K562 (cell line): ENCODE data around the gene LDB1. TPM values are rescaled to one million over a fixed set of nuclear protein-coding genes. Genes with fewer than 3 reads are reported as not detected.

Experiments used
- ATAC-seq: fragments of 200-7000 bp; cut with Tn5 transposase; 3 replicates; pipeline ENCODE4 v1.9.1; 2020; ENCODE audit warnings: moderate library complexity
- BruUV-seq: library from RNA; stranded (reverse); fragments of 400-500 nt; replicated peaks from 2 replicates; lab custom pipeline; 2021; lab: Mats Ljungman, UMichigan
- CTCF ChIA-PET: fragments of 300-600 bp; formaldehyde crosslinking; extraction: SDS; loops from one replicate; lab custom pipeline; 2021; ENCODE audit warnings: low intra/inter-chr PET ratio; lab: Yijun Ruan, JAX
- POLR2A ChIA-PET: fragments of 300-600, 350-650 bp; sonication (Branson Sonifier 250); formaldehyde crosslinking; extraction: SDS; loops from one replicate; lab custom pipeline; 2021; ENCODE audit warnings: antibody characterized with exemption, inconsistent platforms; lab: Yijun Ruan, JAX
- DNase-seq, 4 experiments: peaks; one replicate each; pipeline versions ENCODE4 v3.0.0 to v3.0.0-alpha.2; 2011 to 2018; ENCODE audit warnings: low spot score in 3 of 4, mixed read lengths in 3 of 4; ENCODE audit errors: extremely low read depth in 1 of 4
- FAIRE-seq: peaks from 2 replicates; lab custom pipeline; 2011; peaks lifted over from hg19 to GRCh38; lab: Jason Lieb, UNC
- H2AFZ ChIP-seq: 2 replicates; pipeline ENCODE4 v1.6.0; 2011; ENCODE audit warnings: low read depth, low read length, control low read depth, inconsistent platforms
- H3K27ac ChIP-seq: fragments of 200-600 bp; 3 replicates; pipeline ENCODE4 v1.8.0; 2011; ENCODE audit warnings: low read depth, mild to moderate bottlenecking, control low read depth, inconsistent platforms, low read length, moderate library complexity, mixed read lengths; ENCODE audit errors: extremely low read depth
- H3K27me3 ChIP-seq, 2 experiments: fragments of 300-600 bp in 1 of 2; 2 replicates in 1 of 2; 3 replicates in 1 of 2; pipeline versions ENCODE4 v1.6.0 to v1.8.0; 2011; ENCODE audit warnings: inconsistent platforms in 2 of 2, low read length in 2 of 2, mild to moderate bottlenecking in 1 of 2, mixed read lengths in 1 of 2, moderate library complexity in 1 of 2; ENCODE audit not compliant: control insufficient read depth in 2 of 2, insufficient read depth in 2 of 2
- H3K36me3 ChIP-seq: fragments of 300-600 bp; 3 replicates; pipeline ENCODE4 v1.8.0; 2011; ENCODE audit warnings: mild to moderate bottlenecking, low read length, inconsistent platforms; ENCODE audit not compliant: control insufficient read depth, insufficient read depth
- H3K4me1 ChIP-seq, 2 experiments: fragments of 200-600 bp in 1 of 2; replicated peaks in 1 of 2; 2 replicates in 1 of 2; 3 replicates in 1 of 2; pipeline versions ENCODE4 v1.5.1 to v1.8.0; 2011; ENCODE audit warnings: inconsistent platforms in 2 of 2, low read length in 2 of 2, mild to moderate bottlenecking in 1 of 2, mixed read lengths in 1 of 2, moderate library complexity in 1 of 2; ENCODE audit not compliant: control insufficient read depth in 2 of 2, insufficient read depth in 2 of 2
- H3K4me2 ChIP-seq: 2 replicates; pipeline ENCODE4 v1.6.1; 2011; ENCODE audit warnings: low read length, control low read depth, inconsistent platforms, mixed read lengths; ENCODE audit not compliant: insufficient read depth
- H3K4me3 ChIP-seq: fragments of 200-600 bp; sonication (generic), shearing (Covaris generic); 2 replicates; pipeline ENCODE4 v1.5.1; 2016; ENCODE audit warnings: control low read depth, inconsistent platforms
- H3K79me2 ChIP-seq: fragments of 200-600 bp; 3 replicates; pipeline ENCODE4 v1.8.0; 2011; ENCODE audit warnings: low read length, inconsistent platforms; ENCODE audit not compliant: control insufficient read depth, insufficient read depth
- H3K9ac ChIP-seq, 2 experiments: 2 replicates each; pipeline versions ENCODE4 v1.6.0 to v1.6.1; 2011; ENCODE audit warnings: low read depth in 2 of 2, low read length in 2 of 2, control low read depth in 1 of 2, inconsistent platforms in 1 of 2, mild to moderate bottlenecking in 1 of 2, mixed read lengths in 1 of 2; ENCODE audit not compliant: insufficient read depth in 1 of 2
- H3K9me1 ChIP-seq: one replicate; pipeline ENCODE4 v1.6.0; 2011; ENCODE audit warnings: inconsistent platforms, mild to moderate bottlenecking, low read length, moderate library complexity; ENCODE audit not compliant: control insufficient read depth, insufficient read depth
- H3K9me3 ChIP-seq: replicated peaks from 2 replicates; pipeline ENCODE4 v1.5.1; 2011; ENCODE audit warnings: low read depth, low read length, inconsistent platforms; ENCODE audit not compliant: control insufficient read depth, insufficient read depth
- H4K20me1 ChIP-seq: replicated peaks from 2 replicates; pipeline ENCODE4 v1.6.1; 2011; ENCODE audit warnings: low read length, inconsistent platforms, mixed read lengths; ENCODE audit not compliant: control insufficient read depth, insufficient read depth
- KDM1A ChIP-seq, 2 experiments: fragments of 450-650 bp; IDR thresholded peaks; 2 replicates each; pipeline ENCODE4 v1.6.1; 2016; ENCODE audit warnings: mild to moderate bottlenecking in 2 of 2
- MXI1 ChIP-seq: IDR thresholded peaks from 2 replicates; pipeline ENCODE4 v1.6.1; 2011; ENCODE audit warnings: low read depth, mild to moderate bottlenecking, improper control_type of control experiment, low read length
- SMARCE1 ChIP-seq: fragments of 450-650 bp; IDR thresholded peaks from 2 replicates; pipeline ENCODE4 v1.7.1; 2016; ENCODE audit warnings: mild to moderate bottlenecking
- TEAD1 ChIP-seq, 2 experiments: fragments of 450-650 bp in 1 of 2; sonication (generic) in 1 of 2; formaldehyde crosslinking; IDR thresholded peaks; 2 replicates each; pipeline versions ENCODE4 v1.4.0 to v1.8.0; 2020 to 2022; ENCODE audit warnings: mild to moderate bottlenecking in 2 of 2, missing genetic modification reagents in 1 of 2
- WGBS: fragments of 100-300 bp; shearing (Covaris generic); methylation state at CpG from one replicate; pipeline ENCODE4 v1.1.6; 2016; ENCODE audit warnings: low coverage, mixed read lengths; ENCODE audit not compliant: insufficient coverage; ENCODE audit errors: missing lambda C conversion rate; 5-methylcytosine and 5-hydroxymethylcytosine counted together
- in situ Hi-C: fragments of 300-500 bp; cut with MboI; formaldehyde crosslinking; loops from 4 replicates; pipeline ENCODE4 v1.15.0; 2018; ENCODE audit warnings: inconsistent platforms, mixed read lengths
- intact Hi-C: fragments of 100-400 bp; cut with micrococcal nuclease; formaldehyde crosslinking; loops from 2 replicates; pipeline ENCODE4 v1.14.2; 2022
- polyA plus RNA-seq, 8 experiments: library from polyadenylated mRNA; depleted of rRNA in 4 of 8; stranded (reverse) in 5 of 8; unstranded in 3 of 8; fragments of >200 nt; fragmentation: Nextera tagmentation in 2 of 8; fragmentation: Illumina TruSeq in 1 of 8; extraction: Ambion mirVana in 2 of 8; extraction: Trizol in 1 of 8; gene quantifications; 2 replicates each; pipeline versions ENCODE4 v1.2.1 to v1.2.3, GENCODE V29; 2011 to 2014; ENCODE audit warnings: inconsistent platforms in 1 of 8, missing spikeins in 1 of 8
- total RNA-seq, 7 experiments: library from RNA; depleted of rRNA in 6 of 7; stranded (reverse); fragments of >200 nt in 6 of 7; fragmentation: Illumina TruSeq in 2 of 7; extraction: Trizol in 2 of 7; gene quantifications; 2 replicates each; pipeline versions ENCODE4 v1.2.1 to v1.2.3, GENCODE V29; 2011 to 2021; ENCODE audit warnings: low replicate concordance in 1 of 7

LDB1 gene
- total and polyA plus RNA-seq, 9 of the 15 experiments (the other 6 are each of a cell fraction or from before 2014, with no cell fraction given) = 1.9 to 137 (median 105) TPM

- Histone ChIP-seq H3K79me2 (peaks cover 41% of the 10 kb centered on the region), H3K9me3 (no peaks in the 10 kb centered on the region), H3K27ac (peak overlapping the region; percentile 88), H3K4me1 (peaks cover 10 to 21% of the 10 kb centered on the region in 2 experiments; a peak in 4 of 5 replicates), H3K27me3 (no peaks in the 10 kb centered on the region), H3K4me2 (peak overlapping the region; percentile 83), H3K9me1 (no peaks in the 10 kb centered on the region), H4K20me1 (peaks cover 4% of the 10 kb centered on the region), H3K4me3 (peak overlapping the region; percentile 12; the same call in 1 of the 2 replicates), H3K36me3 (peaks cover 78% of the 10 kb centered on the region), H2AFZ (0 out of 2 replicates have a peak overlapping the region, but pooled peaks have one; percentile 18), H3K9ac (peak overlapping the region; percentile 72 to 79; a peak in 3 of 4 replicates)
- TF ChIP-seq MXI1 (no peak), TEAD1 (CRISPR knock-in tag; IDR thresholded peaks at IDR 0.05) (no peak), KDM1A (IDR thresholded peaks at IDR 0.05) (peak; percentile 67 to 69; a peak in 3 of 4 replicates), SMARCE1 (0 out of 2 replicates have a peak, but pooled peaks have one; percentile 6)
- POLR2A ChIA-PET = interaction anchor here (0.5 to 9.9 kb wide), 10 partner anchors 8 to 427 kb away, joined by 3 to 92 read pairs (median 4); partner anchors contain the start of gene PPRC1
- WGBS = 6% methylated on average over 2 of the region's 3 CpGs
- intact Hi-C loops = no loop called here
- CTCF ChIA-PET = no interaction called here
- no peak; the same call in 2 of the 3 replicates for ATAC-seq
- peak in 1 of 4 experiments; percentile 39 for DNase-seq
- BruUV-seq = no TSS peak
- in situ Hi-C loops = no loop called here
- peak; percentile 32 for FAIRE-seq
These were observed 31.0 kb upstream of the LDB1 start for GRCh38 chr10:102150970-102151773.
